Cardiac muscle cell (in vitro differentiated cells and primary cell): Measurements from ENCODE around the gene NEMP2. TPM values are rescaled to one million over a fixed set of nuclear protein-coding genes. Genes with fewer than 3 reads are reported as not detected.

Experiments
- DNase-seq, 2 donors: peaks; one replicate each; pipeline versions ENCODE4 v3.0.0 to v3.0.0-alpha.2; 2010 to 2017; ENCODE audit warnings: low read depth in 1 of 2, low spot score in 1 of 2
- H3K27ac ChIP-seq: fragments of 200-600 bp; sonication (generic); 2 replicates; pipeline ENCODE4 v1.5.1; 2016
- H3K27me3 ChIP-seq: fragments of 200-600 bp; sonication (generic); 2 replicates; pipeline ENCODE4 v1.6.0; 2016; ENCODE audit warnings: control low read depth
- H3K36me3 ChIP-seq: fragments of 200-600 bp; sonication (generic); 2 replicates; pipeline ENCODE4 v1.5.1; 2016; ENCODE audit warnings: control low read depth
- H3K4me1 ChIP-seq: fragments of 200-600 bp; sonication (generic); 2 replicates; pipeline ENCODE4 v1.8.1; 2017; ENCODE audit warnings: low read depth, mild to moderate bottlenecking, mixed run types
- H3K4me3 ChIP-seq: fragments of 200-600 bp; sonication (generic); 2 replicates; pipeline ENCODE4 v1.5.1; 2016; ENCODE audit warnings: mild to moderate bottlenecking
- H3K9me3 ChIP-seq: fragments of 200-600 bp; sonication (generic); 2 replicates; pipeline ENCODE4 v1.5.1; 2017; ENCODE audit warnings: low read depth, mild to moderate bottlenecking, control low read depth
- polyA plus RNA-seq: library from polyadenylated mRNA; unstranded; fragments of >200 nt; fragmentation: Nextera tagmentation; extraction: Ambion mirVana; gene quantifications from 2 replicates; pipeline ENCODE4 v1.2.1, GENCODE V29; 2016
- total RNA-seq: library from RNA; depleted of rRNA; stranded (reverse); fragments of >200 nt; gene quantifications from 2 replicates; pipeline ENCODE4 v1.2.3, GENCODE V29; 2016
- TF ChIP-seq, protein P1 (sequence below): IDR thresholded peaks from 2 replicates; pipeline ENCODE4 v1.5.1; 2012; ENCODE audit warnings: low read depth, mild to moderate bottlenecking, low read length

The NEMP2 gene
- total and polyA plus RNA-seq, 2 experiments from 2014 or later = 2.5 to 5.4 TPM

DNA sequence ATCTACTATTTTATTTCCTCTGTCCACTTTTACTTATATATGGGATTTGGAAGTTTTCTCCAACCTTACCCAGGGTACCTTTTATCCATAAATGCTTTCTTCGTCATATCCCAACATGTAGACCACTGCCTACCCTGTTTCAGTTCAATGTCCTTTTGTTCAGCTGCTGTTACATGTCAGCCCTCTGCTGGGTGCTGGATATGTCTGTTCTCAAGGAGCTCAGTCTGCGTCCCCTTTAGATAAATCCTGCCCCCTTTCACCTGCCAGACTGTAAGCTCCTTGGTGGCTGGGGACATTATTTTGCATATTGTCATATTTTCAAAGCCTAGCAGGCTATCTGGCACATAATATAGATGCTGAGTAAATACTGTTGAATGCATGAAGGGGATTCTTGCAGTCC is 53.2 kb downstream of the NEMP2 start:
- no peaks in the 10 kb centered on the region for H3K36me3 ChIP-seq
- H3K27me3 ChIP-seq = no peaks in the 10 kb centered on the region
- no peaks in the 10 kb centered on the region for H3K9me3 ChIP-seq
- H3K4me3 ChIP-seq = no peak overlapping the region
- H3K27ac ChIP-seq = no peak overlapping the region
- peak in 1 of 2 donors; percentile 17 for DNase-seq
- H3K4me1 ChIP-seq = no peaks in the 10 kb centered on the region
- TF ChIP-seq, protein P1, sequence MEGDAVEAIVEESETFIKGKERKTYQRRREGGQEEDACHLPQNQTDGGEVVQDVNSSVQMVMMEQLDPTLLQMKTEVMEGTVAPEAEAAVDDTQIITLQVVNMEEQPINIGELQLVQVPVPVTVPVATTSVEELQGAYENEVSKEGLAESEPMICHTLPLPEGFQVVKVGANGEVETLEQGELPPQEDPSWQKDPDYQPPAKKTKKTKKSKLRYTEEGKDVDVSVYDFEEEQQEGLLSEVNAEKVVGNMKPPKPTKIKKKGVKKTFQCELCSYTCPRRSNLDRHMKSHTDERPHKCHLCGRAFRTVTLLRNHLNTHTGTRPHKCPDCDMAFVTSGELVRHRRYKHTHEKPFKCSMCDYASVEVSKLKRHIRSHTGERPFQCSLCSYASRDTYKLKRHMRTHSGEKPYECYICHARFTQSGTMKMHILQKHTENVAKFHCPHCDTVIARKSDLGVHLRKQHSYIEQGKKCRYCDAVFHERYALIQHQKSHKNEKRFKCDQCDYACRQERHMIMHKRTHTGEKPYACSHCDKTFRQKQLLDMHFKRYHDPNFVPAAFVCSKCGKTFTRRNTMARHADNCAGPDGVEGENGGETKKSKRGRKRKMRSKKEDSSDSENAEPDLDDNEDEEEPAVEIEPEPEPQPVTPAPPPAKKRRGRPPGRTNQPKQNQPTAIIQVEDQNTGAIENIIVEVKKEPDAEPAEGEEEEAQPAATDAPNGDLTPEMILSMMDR = no peak

DNA sequence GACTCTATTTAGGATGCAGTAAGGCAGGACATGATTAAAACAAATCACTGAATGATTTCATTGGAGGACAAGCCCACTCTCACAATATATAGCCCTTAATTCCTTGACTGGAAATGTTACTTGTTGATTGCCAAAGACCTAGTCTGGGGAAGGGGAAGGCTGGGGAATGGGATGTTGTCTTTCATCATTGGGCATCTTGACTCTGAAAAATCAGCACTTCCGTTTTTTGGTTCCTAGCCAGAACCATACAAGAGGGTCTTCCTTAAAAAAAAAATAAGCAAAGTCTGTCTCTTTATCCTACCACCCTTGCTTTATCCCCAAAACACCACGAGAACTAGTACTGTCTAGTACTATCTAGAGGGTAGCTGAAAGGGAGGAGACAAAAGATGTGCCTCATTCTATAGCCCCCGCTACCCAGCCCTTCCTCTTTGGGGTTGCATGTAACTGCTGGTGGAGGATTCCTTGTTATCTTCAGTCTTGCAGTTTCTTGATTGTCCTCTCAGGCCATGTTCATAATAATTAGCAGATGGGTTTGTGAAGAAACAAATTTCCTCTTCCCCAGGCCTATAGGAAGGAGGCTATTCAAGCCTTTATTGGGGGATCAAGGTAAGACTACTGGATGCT is 55.8 kb downstream of the NEMP2 start:
- TF ChIP-seq, protein P1 = no peak
- H3K4me3 ChIP-seq = no peak overlapping the region
- no peaks in the 10 kb centered on the region for H3K36me3 ChIP-seq
- H3K27me3 ChIP-seq = no peaks in the 10 kb centered on the region
- no peaks in the 10 kb centered on the region for H3K4me1 ChIP-seq
- DNase-seq = no peak
- no peaks in the 10 kb centered on the region for H3K9me3 ChIP-seq
- H3K27ac ChIP-seq = no peak overlapping the region

DNA sequence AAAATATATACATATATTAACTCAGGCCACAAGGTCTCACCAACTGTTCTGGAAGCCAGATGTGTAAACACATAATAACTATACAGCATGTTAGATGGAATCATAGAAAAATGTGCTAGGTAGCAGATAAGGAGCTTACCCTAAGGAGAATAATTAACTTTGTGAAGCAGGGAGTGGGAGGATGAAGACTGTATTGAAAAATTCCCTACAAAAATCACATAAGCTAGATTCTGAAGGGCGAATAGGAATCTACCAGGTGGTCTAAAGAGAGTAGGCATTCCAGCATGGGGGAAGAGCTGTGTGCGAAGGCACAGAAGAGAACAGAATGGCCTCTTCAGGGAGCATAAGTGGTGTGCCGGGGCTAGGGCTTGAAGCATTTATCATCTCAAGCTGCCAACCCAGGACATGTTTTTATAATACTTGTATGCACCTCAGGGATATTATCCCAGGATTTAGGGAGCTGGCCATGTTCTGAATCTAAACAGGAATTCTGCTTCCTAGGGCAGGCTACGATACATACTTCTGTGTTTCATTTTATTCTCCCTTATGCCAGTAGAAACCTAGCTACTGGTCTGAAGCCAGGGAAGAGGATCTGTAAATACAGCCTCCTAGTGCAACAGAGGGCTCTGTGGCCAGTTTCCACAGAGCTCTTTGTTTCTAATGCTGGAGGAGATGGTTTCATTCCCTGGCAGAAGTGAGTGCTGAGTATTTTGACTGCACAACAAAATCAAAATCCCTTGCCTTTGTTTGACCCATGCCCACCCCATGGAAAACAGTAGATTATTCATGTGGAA is 56.7 kb downstream of the NEMP2 start:
- H3K4me1 ChIP-seq = no peaks in the 10 kb centered on the region
- no peaks in the 10 kb centered on the region for H3K27me3 ChIP-seq
- no peaks in the 10 kb centered on the region for H3K9me3 ChIP-seq
- DNase-seq = peak in 1 of 2 donors; percentile 7
- H3K4me3 ChIP-seq = no peak overlapping the region
- TF ChIP-seq, protein P1 = no peak
- H3K36me3 ChIP-seq = no peaks in the 10 kb centered on the region
- H3K27ac ChIP-seq = no peak overlapping the region

DNA sequence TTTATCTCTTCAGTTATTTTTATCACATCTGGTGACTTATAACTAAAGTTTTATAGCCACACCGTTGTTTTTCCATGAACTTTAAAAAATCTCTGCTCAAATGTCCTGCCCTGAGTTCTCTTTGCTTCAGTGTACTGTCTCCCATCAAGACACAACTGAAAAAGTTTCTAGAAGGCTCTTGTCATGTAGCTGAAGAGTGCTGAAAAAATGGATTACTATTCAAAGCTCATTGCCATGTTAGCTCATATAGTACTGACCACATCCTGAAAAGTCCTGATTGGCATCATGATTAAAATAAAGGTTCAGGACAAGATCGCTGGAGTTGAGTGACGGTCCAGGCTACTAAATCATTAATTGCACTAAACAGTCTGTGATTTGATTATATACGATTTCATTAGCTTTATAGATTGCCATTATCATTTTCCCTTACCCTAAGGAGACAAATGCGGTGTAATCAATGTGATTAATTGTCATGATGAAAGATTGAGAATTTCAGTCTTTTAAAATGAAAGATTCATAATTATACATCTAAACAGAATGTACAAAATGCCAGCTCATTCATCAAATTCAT is 64.2 kb downstream of the NEMP2 start:
- Histone ChIP-seq H3K27ac (no peak overlapping the region), H3K9me3 (no peaks in the 10 kb centered on the region), H3K36me3 (no peaks in the 10 kb centered on the region), H3K4me1 (peaks cover 27% of the 10 kb centered on the region), H3K27me3 (no peaks in the 10 kb centered on the region), H3K4me3 (no peak overlapping the region)
- TF ChIP-seq, protein P1 = no peak
- peak in 1 of 2 donors; percentile 2 for DNase-seq

DNA sequence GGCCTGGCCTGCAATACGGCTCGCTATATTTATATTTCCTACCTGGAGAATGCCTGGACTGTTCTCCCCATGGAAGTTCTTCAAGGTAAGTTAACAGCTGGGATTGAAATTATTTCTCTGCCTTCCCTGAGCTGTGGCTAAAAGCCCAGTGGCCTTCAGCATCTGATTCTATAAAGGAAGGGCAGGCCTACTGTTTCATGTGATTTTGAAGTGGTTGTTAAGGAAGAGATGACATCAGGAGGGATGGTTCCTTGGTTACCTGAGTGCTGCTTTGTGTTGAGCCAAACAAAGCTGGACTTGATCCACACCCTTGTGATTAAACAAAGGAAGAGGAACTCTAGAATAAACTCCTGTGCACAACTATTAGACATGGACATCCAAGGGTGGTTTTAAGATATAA is 64.8 kb downstream of the NEMP2 start:
- Histone ChIP-seq H3K4me3 (no peak overlapping the region), H3K9me3 (no peaks in the 10 kb centered on the region), H3K27me3 (no peaks in the 10 kb centered on the region), H3K4me1 (peaks cover 27% of the 10 kb centered on the region), H3K36me3 (no peaks in the 10 kb centered on the region), H3K27ac (no peak overlapping the region)
- peak; percentile 16 to 79 for DNase-seq
- TF ChIP-seq, protein P1 = no peak
